Measurements from ENCODE around the gene APLNR.

- TF ChIP-seq KDM1A (IDR thresholded peaks at IDR 0.05; ENCODE audit: low read depth) (no peak), EP300 (IDR thresholded peaks at IDR 0.05) (no peak), CTCF (IDR thresholded peaks at IDR 0.05) (peak; percentile 97), POLR2A (IDR thresholded peaks at IDR 0.05; ENCODE audit: low read length) (no peak), BHLHE40 (IDR thresholded peaks at IDR 0.05; ENCODE audit: low read depth, low read length) (no peak), KDM5A (IDR thresholded peaks at IDR 0.05) (no peak), RFX5 (IDR thresholded peaks at IDR 0.05) (no peak)
Observed at GRCh38 chr11:57249384-57250319, 12.6 kb upstream of the APLNR start.

All from A549 (cell line).